H9 (cell line): ENCODE data around the gene SERPINA10. TPM values are rescaled to one million over a fixed set of nuclear protein-coding genes. Genes with fewer than 3 reads are reported as not detected.

Source experiments
- DNase-seq: peaks from one replicate; pipeline ENCODE4 v3.0.0-alpha.2; 2017
- H2AFZ ChIP-seq: one replicate; pipeline ENCODE4 v1.6.1; 2013; ENCODE audit warnings: mild to moderate bottlenecking, low read length, control low read depth, moderate library complexity
- H2AK5ac ChIP-seq: 2 replicates; pipeline ENCODE4 v1.6.1; 2013; ENCODE audit warnings: low read length, control low read depth, mixed read lengths; ENCODE audit not compliant: insufficient read length
- H2BK120ac ChIP-seq: one replicate; pipeline ENCODE4 v1.6.1; 2013; ENCODE audit warnings: low read depth, mild to moderate bottlenecking, low read length, control low read depth, inconsistent platforms; ENCODE audit not compliant: poor library complexity, severe bottlenecking
- H2BK12ac ChIP-seq: 2 replicates; pipeline ENCODE4 v1.6.1; 2013; ENCODE audit warnings: low read length, control low read depth, mixed read lengths, low read depth; ENCODE audit not compliant: insufficient read length
- H2BK15ac ChIP-seq: 2 replicates; pipeline ENCODE4 v1.6.1; 2013; ENCODE audit warnings: low read depth, low read length, control low read depth
- H2BK20ac ChIP-seq: one replicate; pipeline ENCODE4 v1.6.1; 2013; ENCODE audit warnings: low read depth, mild to moderate bottlenecking, low read length, control low read depth, inconsistent platforms; ENCODE audit not compliant: poor library complexity, severe bottlenecking
- H2BK5ac ChIP-seq: 2 replicates; pipeline ENCODE4 v1.6.1; 2013; ENCODE audit warnings: low read length, control low read depth, mixed read lengths; ENCODE audit not compliant: insufficient read length
- H3K14ac ChIP-seq: 2 replicates; pipeline ENCODE4 v1.6.1; 2013; ENCODE audit warnings: low read length, control low read depth; ENCODE audit not compliant: insufficient read depth
- H3K18ac ChIP-seq: 2 replicates; pipeline ENCODE4 v1.6.1; 2013; ENCODE audit warnings: low read depth, mild to moderate bottlenecking, mixed read lengths, low read length, control low read depth; ENCODE audit not compliant: insufficient read length
- H3K23ac ChIP-seq: 2 replicates; pipeline ENCODE4 v1.6.1; 2013; ENCODE audit warnings: low read length, control low read depth, mixed read lengths, low read depth; ENCODE audit not compliant: insufficient read length
- H3K23me2 ChIP-seq: 2 replicates; pipeline ENCODE4 v1.6.1; 2013; ENCODE audit warnings: low read depth, mild to moderate bottlenecking, mixed read lengths, low read length, control low read depth; ENCODE audit not compliant: insufficient read length, poor library complexity, severe bottlenecking
- H3K27ac ChIP-seq: 2 replicates; pipeline ENCODE4 v1.5.1; 2013; ENCODE audit warnings: low read length, control low read depth, mixed read lengths, low read depth; ENCODE audit not compliant: insufficient read length
- H3K27me3 ChIP-seq: 2 replicates; pipeline ENCODE4 v1.6.1; 2013; ENCODE audit warnings: low read length, control low read depth, inconsistent platforms; ENCODE audit not compliant: insufficient read depth
- H3K4ac ChIP-seq: 2 replicates; pipeline ENCODE4 v1.6.1; 2013; ENCODE audit warnings: low read depth, mild to moderate bottlenecking, control low read depth, inconsistent platforms, low read length, moderate library complexity
- H3K4me1 ChIP-seq: 2 replicates; pipeline ENCODE4 v1.6.1; 2013; ENCODE audit warnings: low read length, control low read depth, inconsistent platforms; ENCODE audit not compliant: insufficient read depth
- H3K4me2 ChIP-seq: 2 replicates; pipeline ENCODE4 v1.6.1; 2013; ENCODE audit warnings: low read length, control low read depth, mixed read lengths; ENCODE audit not compliant: insufficient read length, insufficient read depth
- H3K56ac ChIP-seq: 2 replicates; pipeline ENCODE4 v1.6.1; 2013; ENCODE audit warnings: low read depth, mild to moderate bottlenecking, mixed read lengths, low read length, control low read depth; ENCODE audit not compliant: insufficient read length
- H3K79me1 ChIP-seq: 2 replicates; pipeline ENCODE4 v1.6.1; 2013; ENCODE audit warnings: low read depth, mild to moderate bottlenecking, moderate library complexity, low read length, control low read depth, inconsistent platforms; ENCODE audit not compliant: insufficient read depth, poor library complexity, severe bottlenecking
- H3K79me2 ChIP-seq: 2 replicates; pipeline ENCODE4 v1.6.1; 2013; ENCODE audit warnings: low read length, control low read depth, inconsistent platforms; ENCODE audit not compliant: insufficient read depth
- H3K9ac ChIP-seq: 2 replicates; pipeline ENCODE4 v1.6.1; 2013; ENCODE audit warnings: low read length, control low read depth, mixed read lengths; ENCODE audit not compliant: insufficient read length; ENCODE audit errors: extremely low read depth
- H3K9me3 ChIP-seq: one replicate; pipeline ENCODE4 v1.6.1; 2013; ENCODE audit warnings: low read depth, low read length, inconsistent platforms; ENCODE audit not compliant: control insufficient read depth
- H3T11ph ChIP-seq: one replicate; pipeline ENCODE4 v1.6.1; 2013; ENCODE audit warnings: mild to moderate bottlenecking, low read length, control low read depth, inconsistent platforms
- H4K20me1 ChIP-seq: one replicate; pipeline ENCODE4 v1.6.1; 2013; ENCODE audit not compliant: control insufficient read depth, insufficient read length, insufficient read depth
- H4K5ac ChIP-seq: 2 replicates; pipeline ENCODE4 v1.6.1; 2013; ENCODE audit warnings: low read depth, mild to moderate bottlenecking, mixed read lengths, low read length, control low read depth; ENCODE audit not compliant: insufficient read length
- H4K8ac ChIP-seq: replicated peaks from 2 replicates; pipeline ENCODE4 v1.6.1; 2013; ENCODE audit warnings: low read length, control low read depth, mixed read lengths, low read depth; ENCODE audit not compliant: insufficient read length
- H4K91ac ChIP-seq: 2 replicates; pipeline ENCODE4 v1.6.1; 2013; ENCODE audit warnings: low read depth, mild to moderate bottlenecking, moderate library complexity, mixed read lengths, low read length, control low read depth; ENCODE audit not compliant: insufficient read length
- H3K27ac Mint-ChIP-seq, 3 experiments: 2 replicates in 2 of 3; 3 replicates in 1 of 3; pipeline ENCODE4 v1.8.0; 2020 to 2021; ENCODE audit warnings: mixed read lengths in 3 of 3, mild to moderate bottlenecking in 1 of 3, moderate library complexity in 1 of 3
- H3K27me3 Mint-ChIP-seq: 2 replicates; pipeline ENCODE4 v1.8.0; 2021; ENCODE audit warnings: low read depth, mild to moderate bottlenecking, moderate library complexity, mixed read lengths
- H3K36me3 Mint-ChIP-seq, 3 experiments: 2 replicates in 2 of 3; 3 replicates in 1 of 3; pipeline ENCODE4 v1.8.0; 2020 to 2021; ENCODE audit warnings: low read depth in 3 of 3, mixed read lengths in 3 of 3; ENCODE audit not compliant: insufficient read depth in 1 of 3
- H3K4me1 Mint-ChIP-seq, 2 experiments: 2 replicates each; pipeline ENCODE4 v1.8.0; 2020; ENCODE audit warnings: mixed read lengths in 2 of 2
- H3K4me3 Mint-ChIP-seq, 2 experiments: 2 replicates in 1 of 2; 3 replicates in 1 of 2; pipeline ENCODE4 v1.8.0; 2020 to 2021; ENCODE audit warnings: mild to moderate bottlenecking in 2 of 2, mixed read lengths in 2 of 2, moderate library complexity in 1 of 2
- H3K9me3 Mint-ChIP-seq, 2 experiments: 2 replicates in 1 of 2; 3 replicates in 1 of 2; pipeline ENCODE4 v1.8.0; 2020; ENCODE audit warnings: mild to moderate bottlenecking in 2 of 2, mixed read lengths in 2 of 2, moderate library complexity in 1 of 2
- CTCF ChIP-seq: fragments of 200-600 bp; sonication (generic); conservative IDR thresholded peaks from 3 replicates; pipeline ENCODE4 v1.8.0; 2021; ENCODE audit warnings: antibody characterized with exemption, mild to moderate bottlenecking
- WGBS: extraction: QIAGEN DNeasy Blood & Tissue Kit; methylation state at CpG from one replicate; pipeline ENCODE4 v1.1.7; 2013; ENCODE audit warnings: missing lambda C conversion rate, low lambda C conversion rate, mixed read lengths; ENCODE audit not compliant: insufficient read length; ENCODE audit errors: extremely low coverage; 5-methylcytosine and 5-hydroxymethylcytosine counted together
- total RNA-seq: library from RNA; stranded (reverse); gene quantifications from 2 replicates; pipeline ENCODE4 v1.2.1, GENCODE V29; 2021

Gene SERPINA10
- total RNA-seq, 1 experiment from 2014 or later: not detected

- no CpG with 5 or more reads among the region's 2 CpGs for WGBS
- no peaks in the 10 kb centered on the region for H3K4me1 ChIP-seq
- H3K23me2 ChIP-seq: no peaks in the 10 kb centered on the region
- no peak overlapping the region for H3K23ac ChIP-seq
- no peak overlapping the region for H3K18ac ChIP-seq
- H4K91ac ChIP-seq: no peak overlapping the region
- no peaks in the 10 kb centered on the region for H3K9me3 ChIP-seq
- H2AFZ ChIP-seq: no peak overlapping the region
- H3K27ac Mint-ChIP-seq: no peak overlapping the region
- no peak overlapping the region for H2BK15ac ChIP-seq
- no peaks in the 10 kb centered on the region for H4K20me1 ChIP-seq
- no peak overlapping the region for H3K4me2 ChIP-seq
- no peaks in the 10 kb centered on the region for H3K79me1 ChIP-seq
- H3K4me3 Mint-ChIP-seq: no peak overlapping the region
- H3K27me3 ChIP-seq: no peaks in the 10 kb centered on the region
- no peaks in the 10 kb centered on the region for H3K79me2 ChIP-seq
- no peak overlapping the region for H3K9ac ChIP-seq
- H2BK5ac ChIP-seq: no peak overlapping the region
- no peak for TF ChIP-seq CTCF
- no peak overlapping the region for H2AK5ac ChIP-seq
- H3T11ph ChIP-seq: no peak overlapping the region
- H3K56ac ChIP-seq: no peak overlapping the region
- DNase-seq: no peak
- H3K27me3 Mint-ChIP-seq: peaks cover 3% of the 10 kb centered on the region; the same call in 1 of the 2 replicates
- H3K4me1 Mint-ChIP-seq: peaks cover 2 to 4% of the 10 kb centered on the region in 2 experiments; a peak in 3 of 4 replicates
- no peak overlapping the region for H2BK12ac ChIP-seq
- no peak overlapping the region for H3K27ac ChIP-seq
- no peak overlapping the region for H4K5ac ChIP-seq
- H3K14ac ChIP-seq: no peak overlapping the region
- H2BK20ac ChIP-seq: no peak overlapping the region
- H3K4ac ChIP-seq: no peak overlapping the region
- H3K9me3 Mint-ChIP-seq: 0 out of 5 replicates have a peak, but pooled peaks cover 0 to 3% of the 10 kb centered on the region in 2 experiments
- H3K36me3 Mint-ChIP-seq: no peaks in the 10 kb centered on the region
- no peak overlapping the region for H4K8ac ChIP-seq
- H2BK120ac ChIP-seq: no peak overlapping the region
Measured at GRCh38 chr14:94328196-94328595, 35.1 kb upstream of the SERPINA10 start.
